Prostate gland (tissue), 2 donors: ENCODE results near the gene CEP85. TPM values are rescaled to one million over a fixed set of nuclear protein-coding genes. Genes with fewer than 3 reads are reported as not detected.
A peak's percentile ranks its signal among the peaks of the same experiment; 100 is the strongest.

ENCODE experiments used
- DNase-seq: peaks from one replicate; pipeline ENCODE4 v3.0.0-alpha.2; 2019; ENCODE audit warnings: low spot score
- H3K27ac ChIP-seq, 2 donors: fragments of 200-600 bp; sonication (generic); 2 replicates each; pipeline ENCODE4 v1.5.1; 2017 to 2019
- H3K27me3 ChIP-seq: fragments of 200-600 bp; sonication (generic); replicated peaks from 2 replicates; pipeline ENCODE4 v1.5.1; 2019; ENCODE audit not compliant: insufficient read depth
- H3K36me3 ChIP-seq, 2 donors: fragments of 200-600 bp; sonication (generic); 1 replicate in 1 of 2; 2 replicates in 1 of 2; pipeline versions ENCODE4 v1.5.1 to v1.8.1; 2017 to 2019
- H3K4me1 ChIP-seq: fragments of 200-600 bp; sonication (generic); replicated peaks from 2 replicates; pipeline ENCODE4 v1.5.1; 2019
- H3K4me3 ChIP-seq, 2 donors: fragments of 200-600 bp; sonication (generic); 2 replicates each; pipeline ENCODE4 v1.5.1; 2017 to 2019
- H3K9me3 ChIP-seq: fragments of 200-600 bp; sonication (generic); 2 replicates; pipeline ENCODE4 v1.5.1; 2017
- CTCF ChIP-seq, 4 experiments: fragments of 200-600 bp in 2 of 4; fragments of 450-650 bp in 2 of 4; sonication (generic) in 2 of 4; IDR thresholded peaks; 1 replicate in 3 of 4; 2 replicates in 1 of 4; pipeline ENCODE4 v1.5.1; 2016 to 2019; ENCODE audit warnings: antibody characterized with exemption in 4 of 4, mild to moderate bottlenecking in 2 of 4, moderate library complexity in 2 of 4
- POLR2A ChIP-seq: fragments of 450-650 bp; IDR thresholded peaks from one replicate; pipeline ENCODE4 v1.6.1; 2016; ENCODE audit warnings: antibody characterized with exemption, mild to moderate bottlenecking
- POLR2AphosphoS5 ChIP-seq: sonication (generic); formaldehyde crosslinking; IDR thresholded peaks from one replicate; pipeline ENCODE4 v1.6.1; 2017; ENCODE audit warnings: antibody characterized with exemption
- WGBS: methylation state at CpG from one replicate; pipeline ENCODE4 v1.1.5; 2018; 5-methylcytosine and 5-hydroxymethylcytosine counted together
- intact Hi-C: fragments of 100-400 bp; cut with DNase I; formaldehyde crosslinking; loops from one replicate; pipeline ENCODE4 v1.14.2; 2022
- total RNA-seq, 2 donors: library from RNA; depleted of rRNA; stranded (reverse); fragments of >200 nt; gene quantifications; one replicate each; pipeline ENCODE4 v1.1.0, GENCODE V29; 2016

The CEP85 gene
- total RNA-seq, 2 donors from 2014 or later = 3.4 to 21.0 TPM

DNA sequence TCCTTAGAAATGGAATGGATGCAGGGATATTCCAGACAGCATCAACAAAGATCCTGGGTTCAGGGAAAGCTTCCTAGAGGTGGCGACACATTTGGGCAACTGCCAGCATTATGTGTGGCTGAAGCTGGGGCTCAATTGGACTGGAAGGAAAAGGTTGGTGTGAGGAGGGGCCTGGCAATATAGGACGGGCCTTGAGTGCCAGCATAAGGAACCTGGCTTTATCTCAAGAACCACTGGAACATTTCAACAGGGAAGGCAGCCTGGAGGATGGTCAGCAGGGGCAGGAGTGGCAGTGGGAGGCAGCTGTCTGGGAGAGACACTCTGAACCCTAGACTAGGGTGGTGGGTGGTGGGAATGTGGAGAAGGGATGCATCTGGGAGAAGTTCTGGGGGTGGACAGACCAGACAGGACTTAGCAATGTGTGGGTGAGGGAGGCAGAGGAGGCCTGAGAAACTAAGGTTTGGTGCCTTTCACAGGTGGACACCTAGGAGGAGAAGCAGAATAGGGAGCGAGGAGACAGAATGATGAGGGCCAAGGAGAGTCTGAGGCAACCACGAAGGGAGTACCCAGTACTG is 49.4 kb downstream of the CEP85 start:
- no peaks in the 10 kb centered on the region for H3K27me3 ChIP-seq
- H3K9me3 ChIP-seq = no peaks in the 10 kb centered on the region
- 74% methylated on average over 4 of the region's 4 CpGs for WGBS
- H3K36me3 ChIP-seq = no peaks in the 10 kb centered on the region
- H3K4me3 ChIP-seq = no peak overlapping the region
- H3K4me1 ChIP-seq = peaks cover 12% of the 10 kb centered on the region
- no peak for DNase-seq
- no peak for TF ChIP-seq POLR2A
- no peak for TF ChIP-seq POLR2AphosphoS5
- TF ChIP-seq CTCF (IDR thresholded peaks at IDR 0.05) = no peak
- no peak overlapping the region for H3K27ac ChIP-seq
- intact Hi-C loops = no loop called here

DNA sequence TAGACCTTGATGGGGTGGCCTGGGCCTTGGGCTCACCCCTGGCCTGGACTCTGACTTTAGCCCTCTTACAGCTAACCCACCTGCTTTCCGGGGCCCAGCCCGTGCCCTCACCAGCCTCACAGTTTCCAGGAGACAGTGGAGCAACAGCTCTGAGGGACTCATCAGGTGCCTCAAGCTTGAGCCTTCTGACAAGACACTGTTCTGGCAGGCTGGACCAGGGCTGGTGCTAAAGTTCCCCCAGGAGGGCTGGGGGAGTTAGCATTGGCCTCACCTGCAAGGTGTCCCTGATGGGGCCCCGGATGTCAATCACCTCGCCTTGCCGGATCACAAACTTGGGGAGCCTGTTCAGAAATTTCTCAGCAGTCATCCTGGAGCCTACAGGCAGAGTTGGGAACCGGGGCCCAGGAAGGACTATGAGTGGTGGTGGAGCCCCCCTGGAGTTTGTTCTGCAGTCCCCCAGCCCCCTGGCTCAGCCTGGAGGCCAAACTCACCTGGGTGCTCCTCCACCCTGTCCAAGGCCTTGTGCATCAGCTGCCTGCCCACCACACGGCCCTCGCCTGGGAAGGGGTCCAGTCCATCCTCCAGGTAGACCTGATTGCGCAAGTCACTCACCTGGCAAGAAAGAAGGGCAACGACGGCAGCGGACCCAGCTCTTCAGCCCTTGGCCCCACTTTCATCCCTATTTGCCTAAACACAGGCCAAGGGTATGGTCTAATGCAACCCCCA is 50.0 kb downstream of the CEP85 start:
- Histone ChIP-seq H3K4me3 (no peak overlapping the region), H3K27ac (no peak overlapping the region), H3K9me3 (no peaks in the 10 kb centered on the region), H3K36me3 (no peaks in the 10 kb centered on the region), H3K4me1 (peaks cover 10% of the 10 kb centered on the region), H3K27me3 (no peaks in the 10 kb centered on the region)
- no peak for DNase-seq
- intact Hi-C loops = no loop called here
- whole genome bisulfite sequencing = 85% methylated on average over 12 of the region's 12 CpGs
- TF ChIP-seq POLR2AphosphoS5 (no peak), CTCF (IDR thresholded peaks at IDR 0.05) (no peak)

GRCh38 chr1:26284597-26285347 is 50.8 kb downstream of the CEP85 start:
- TF ChIP-seq CTCF (IDR thresholded peaks at IDR 0.05) = peak; percentile 18 to 61 (median 42)
- no peak for TF ChIP-seq POLR2AphosphoS5
- no peak for TF ChIP-seq POLR2A
- Histone ChIP-seq H3K36me3 (no peaks in the 10 kb centered on the region), H3K4me3 (no peak overlapping the region), H3K27me3 (no peaks in the 10 kb centered on the region), H3K4me1 (peaks cover 6% of the 10 kb centered on the region), H3K9me3 (no peaks in the 10 kb centered on the region), H3K27ac (no peak overlapping the region)
- WGBS = 50% methylated on average over 22 of the region's 22 CpGs
- intact Hi-C loops = no loop called here
- DNase-seq = peak; percentile 27

GRCh38 chr1:26285366-26286063 is 51.5 kb downstream of the CEP85 start:
- no peak overlapping the region for H3K4me3 ChIP-seq
- TF ChIP-seq CTCF (IDR thresholded peaks at IDR 0.05) (no peak), POLR2AphosphoS5 (no peak), POLR2A (no peak)
- peaks cover 6% of the 10 kb centered on the region for H3K4me1 ChIP-seq
- no peak for DNase-seq
- H3K27me3 ChIP-seq = no peaks in the 10 kb centered on the region
- H3K27ac ChIP-seq = no peak overlapping the region
- H3K9me3 ChIP-seq = no peaks in the 10 kb centered on the region
- 82% methylated on average over 19 of the region's 19 CpGs for WGBS
- intact Hi-C loops = no loop called here
- no peaks in the 10 kb centered on the region for H3K36me3 ChIP-seq
